OCI-LY7 (cell line): Measurements from ENCODE around the gene TMEM95.

Experiments used
- EZH2phosphoT487 ChIP-seq: fragments of 200-600 bp; sonication (generic); IDR thresholded peaks from 2 replicates; pipeline ENCODE4 v1.6.1; 2018; ENCODE audit warnings: low read depth, borderline replicate concordance, mild to moderate bottlenecking, mixed run types, antibody characterized with exemption, low read length, moderate library complexity, mixed read lengths
- TF ChIP-seq, protein P1 (sequence below): fragments of 200-600 bp; sonication (generic); conservative IDR thresholded peaks from 2 replicates; pipeline ENCODE4 v1.5.1; 2014; ENCODE audit warnings: mild to moderate bottlenecking, antibody characterized with exemption, low read length, moderate library complexity, mixed read lengths

- TF ChIP-seq, protein P1, sequence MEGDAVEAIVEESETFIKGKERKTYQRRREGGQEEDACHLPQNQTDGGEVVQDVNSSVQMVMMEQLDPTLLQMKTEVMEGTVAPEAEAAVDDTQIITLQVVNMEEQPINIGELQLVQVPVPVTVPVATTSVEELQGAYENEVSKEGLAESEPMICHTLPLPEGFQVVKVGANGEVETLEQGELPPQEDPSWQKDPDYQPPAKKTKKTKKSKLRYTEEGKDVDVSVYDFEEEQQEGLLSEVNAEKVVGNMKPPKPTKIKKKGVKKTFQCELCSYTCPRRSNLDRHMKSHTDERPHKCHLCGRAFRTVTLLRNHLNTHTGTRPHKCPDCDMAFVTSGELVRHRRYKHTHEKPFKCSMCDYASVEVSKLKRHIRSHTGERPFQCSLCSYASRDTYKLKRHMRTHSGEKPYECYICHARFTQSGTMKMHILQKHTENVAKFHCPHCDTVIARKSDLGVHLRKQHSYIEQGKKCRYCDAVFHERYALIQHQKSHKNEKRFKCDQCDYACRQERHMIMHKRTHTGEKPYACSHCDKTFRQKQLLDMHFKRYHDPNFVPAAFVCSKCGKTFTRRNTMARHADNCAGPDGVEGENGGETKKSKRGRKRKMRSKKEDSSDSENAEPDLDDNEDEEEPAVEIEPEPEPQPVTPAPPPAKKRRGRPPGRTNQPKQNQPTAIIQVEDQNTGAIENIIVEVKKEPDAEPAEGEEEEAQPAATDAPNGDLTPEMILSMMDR: no peak
- TF ChIP-seq EZH2phosphoT487: no peak
Measured at GRCh38 chr17:7332111-7332510, 22.8 kb upstream of the TMEM95 start.
